Adrenal gland (tissue), 12 donors: ENCODE measurements around the gene PIGQ. TPM values are rescaled to one million over a fixed set of nuclear protein-coding genes. Genes with fewer than 3 reads are reported as not detected.

Experiments used
- DNase-seq, 7 donors: peaks; one replicate each; pipeline ENCODE4 v3.0.0-alpha.2; 2019 to 2020
- H3K27ac ChIP-seq, 5 donors: fragments of 200-600 bp; sonication (generic) in 4 of 5; 1 replicate in 3 of 5; 2 replicates in 2 of 5; pipeline versions ENCODE4 v1.5.1 to v1.8.0; 2016 to 2020; ENCODE audit warnings: mild to moderate bottlenecking in 1 of 5
- H3K27me3 ChIP-seq: fragments of 200-600 bp; 2 replicates; pipeline ENCODE4 v1.8.0; 2021
- H3K36me3 ChIP-seq, 2 donors: fragments of 200-600 bp; replicated peaks in 1 of 2; 1 replicate in 1 of 2; 2 replicates in 1 of 2; pipeline versions ENCODE4 v1.5.1 to v1.8.0; 2018 to 2022
- H3K4me1 ChIP-seq, 2 donors: fragments of 200-600 bp; replicated peaks in 1 of 2; 1 replicate in 1 of 2; 2 replicates in 1 of 2; pipeline versions ENCODE4 v1.5.1 to v1.8.0; 2018 to 2021
- H3K4me3 ChIP-seq, 4 donors: fragments of 200-600 bp; sonication (generic) in 3 of 4; one replicate each; pipeline ENCODE4 v1.5.1; 2016 to 2018
- H3K9me3 ChIP-seq, 3 donors: fragments of 200-600 bp; sonication (generic) in 1 of 3; replicated peaks in 1 of 3; 1 replicate in 2 of 3; 2 replicates in 1 of 3; pipeline versions ENCODE4 v1.5.1 to v1.8.0; 2016 to 2021
- CTCF ChIP-seq, 6 experiments: fragments of 450-650 bp in 4 of 6; fragments of 200-600 bp in 2 of 6; sonication (generic) in 1 of 6; IDR thresholded peaks; 1 replicate in 5 of 6; 2 replicates in 1 of 6; pipeline versions ENCODE4 v1.5.1 to v1.8.0; 2016 to 2021; ENCODE audit warnings: antibody characterized with exemption in 6 of 6, mild to moderate bottlenecking in 2 of 6, moderate library complexity in 1 of 6
- POLR2A ChIP-seq, 2 donors: fragments of 450-650 bp; IDR thresholded peaks; one replicate each; pipeline ENCODE4 v1.6.1; 2017; ENCODE audit warnings: antibody characterized with exemption in 2 of 2, mild to moderate bottlenecking in 2 of 2, moderate library complexity in 1 of 2
- WGBS, 4 donors: extraction: QIAGEN DNeasy Blood & Tissue Kit in 2 of 4; methylation state at CpG; one replicate each; pipeline versions ENCODE4 v1.1.5 to v1.1.7; 2013 to 2017; 5-methylcytosine and 5-hydroxymethylcytosine counted together
- intact Hi-C, 2 donors: fragments of 100-400 bp; cut with DNase I; formaldehyde crosslinking; loops; one replicate each; pipeline versions ENCODE4 v1.14.1 to v1.15.0; 2022 to 2023
- polyA plus RNA-seq, 3 donors: library from polyadenylated mRNA; stranded (reverse); fragments of 200-250 nt in 2 of 3; fragments of 350-450 nt in 1 of 3; fragmentation: Illumina TruSeq in 1 of 3; extraction: RNeasy Lipid Tissue Mini Kit (QIAGEN cat#74804) in 1 of 3; gene quantifications; one replicate each; pipeline ENCODE4 v1.2.3, GENCODE V29; 2013 to 2014
- total RNA-seq, 9 donors: library from RNA; depleted of rRNA in 4 of 9; stranded (reverse); fragments of >200 nt in 4 of 9; fragments of 120-200 nt in 1 of 9; fragmentation: NEBNext Ultra II Directional in 1 of 9; extraction: Animal tissue kit (Norgen Biotek cat#: 25700) in 1 of 9; gene quantifications; one replicate each; pipeline versions ENCODE4 v1.1.0 to v1.2.4, GENCODE V29; 2013 to 2023
- donor health status: healthy with polysubstance abuse.
- donor health status: Bipolar disorder and iron deficiency.
- donor health status: DM: yes; HTN: yes; CAD: no.
- donor health status: DM: no; HTN: no; CAD: no.
- donor health status: DM: no; HTN: no; CAD: no.
- donor health status: DM: yes; HTN: yes; CAD: no.

PIGQ gene
- total and polyA plus RNA-seq, 12 donors, result 12.7 to 317 (median 81.0) TPM

- H3K4me3 ChIP-seq, result no peak overlapping the region
- H3K27me3 ChIP-seq, result peaks cover 23% of the 10 kb centered on the region
- intact Hi-C loops, result no loop called here
- no peaks in the 10 kb centered on the region for H3K9me3 ChIP-seq
- DNase-seq, result no peak
- TF ChIP-seq POLR2A (IDR thresholded peaks at IDR 0.05), result no peak
- no peak for TF ChIP-seq CTCF (IDR thresholded peaks at IDR 0.05)
- H3K27ac ChIP-seq, result no peak overlapping the region
- peaks cover 0 to 6% of the 10 kb centered on the region in 2 donors for H3K4me1 ChIP-seq
- peaks cover 0 to 2% of the 10 kb centered on the region in 2 donors for H3K36me3 ChIP-seq
- WGBS, 4 donors, result 80 to 81% (median 80%) methylated on average over 7 to 23 of the region's 23 CpGs; no CpG with 5 or more reads in 1 of the 4 donors
Measured at GRCh38 chr16:557463-558297, 12.1 kb upstream of the PIGQ start.

- Histone ChIP-seq H3K9me3 (no peaks in the 10 kb centered on the region), H3K4me3 (no peak overlapping the region), H3K27ac (no peak overlapping the region), H3K36me3 (no peaks in the 10 kb centered on the region), H3K27me3 (peaks cover 23% of the 10 kb centered on the region), H3K4me1 (peaks cover 0 to 6% of the 10 kb centered on the region in 2 donors)
- intact Hi-C loops, result no loop called here
- DNase-seq, result no peak
- TF ChIP-seq POLR2A (IDR thresholded peaks at IDR 0.05), result no peak
- no peak for TF ChIP-seq CTCF (IDR thresholded peaks at IDR 0.05)
- WGBS, 4 donors, result 58 to 71% (median 60%) methylated on average over 18 to 22 of the region's 22 CpGs
Measured at GRCh38 chr16:558298-559020, 11.3 kb upstream of the PIGQ start.

- no peak overlapping the region for H3K4me3 ChIP-seq
- intact Hi-C loops, result no loop called here
- 76 to 80% (median 79%) methylated on average over 5 to 15 of the region's 15 CpGs; no CpG with 5 or more reads in 1 of the 4 donors for WGBS, 4 donors
Measured at GRCh38 chr16:559021-559380, 10.8 kb upstream of the PIGQ start.

More at GRCh38 chr16:559021-559380, 10.8 kb upstream of the PIGQ start:
- Histone ChIP-seq H3K4me1 (peaks cover 0 to 6% of the 10 kb centered on the region in 2 donors), H3K27ac (no peak overlapping the region), H3K9me3 (no peaks in the 10 kb centered on the region), H3K36me3 (no peaks in the 10 kb centered on the region), H3K27me3 (peaks cover 23% of the 10 kb centered on the region)
- DNase-seq, result no peak
- TF ChIP-seq CTCF (IDR thresholded peaks at IDR 0.05) (no peak), POLR2A (IDR thresholded peaks at IDR 0.05) (no peak)
